Fibroblast of mammary gland (primary cell): ENCODE results near the gene FAM169A.
"Not testable (repeated sequence)": the region's sequence is repeated elsewhere in the genome, so short reads cannot be mapped to it uniquely, and the experiment has no call there.

ENCODE experiments used
- DNase-seq: peaks from one replicate; pipeline ENCODE4 v3.0.0-alpha.2; 2010; ENCODE audit warnings: low read depth
- H3K4me3 ChIP-seq: 2 replicates; pipeline ENCODE4 v1.5.1; 2011; ENCODE audit warnings: low read depth, mild to moderate bottlenecking, low read length, moderate library complexity; ENCODE audit not compliant: control insufficient read depth
- TF ChIP-seq, protein P1 (sequence below): conservative IDR thresholded peaks from 2 replicates; pipeline ENCODE4 v1.5.1; 2011; ENCODE audit warnings: low read depth, low read length, inconsistent platforms; ENCODE audit not compliant: control insufficient read depth, insufficient read depth

The FAM169A gene

DNA sequence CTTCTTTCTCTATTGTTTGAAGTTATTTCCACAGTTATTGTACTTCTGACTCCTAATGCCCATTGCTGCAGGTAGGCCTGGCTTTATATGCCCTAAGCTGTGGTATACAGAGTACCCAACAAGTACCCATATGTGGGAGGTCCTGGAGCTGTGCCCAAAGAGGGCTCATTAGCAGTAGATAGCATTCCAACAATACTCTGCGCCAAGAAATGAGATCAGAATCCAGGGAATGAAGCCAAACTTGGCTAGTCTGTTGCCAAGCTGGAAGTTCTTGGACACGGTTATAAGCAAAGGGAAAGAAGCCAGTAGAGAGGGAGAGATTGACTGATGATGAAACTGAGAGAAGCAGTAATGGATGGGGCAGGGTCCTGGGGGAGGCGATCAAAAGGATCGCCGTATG lies 29.7 kb upstream of the FAM169A start:
- peak; percentile 80 for DNase-seq
- TF ChIP-seq, protein P1, sequence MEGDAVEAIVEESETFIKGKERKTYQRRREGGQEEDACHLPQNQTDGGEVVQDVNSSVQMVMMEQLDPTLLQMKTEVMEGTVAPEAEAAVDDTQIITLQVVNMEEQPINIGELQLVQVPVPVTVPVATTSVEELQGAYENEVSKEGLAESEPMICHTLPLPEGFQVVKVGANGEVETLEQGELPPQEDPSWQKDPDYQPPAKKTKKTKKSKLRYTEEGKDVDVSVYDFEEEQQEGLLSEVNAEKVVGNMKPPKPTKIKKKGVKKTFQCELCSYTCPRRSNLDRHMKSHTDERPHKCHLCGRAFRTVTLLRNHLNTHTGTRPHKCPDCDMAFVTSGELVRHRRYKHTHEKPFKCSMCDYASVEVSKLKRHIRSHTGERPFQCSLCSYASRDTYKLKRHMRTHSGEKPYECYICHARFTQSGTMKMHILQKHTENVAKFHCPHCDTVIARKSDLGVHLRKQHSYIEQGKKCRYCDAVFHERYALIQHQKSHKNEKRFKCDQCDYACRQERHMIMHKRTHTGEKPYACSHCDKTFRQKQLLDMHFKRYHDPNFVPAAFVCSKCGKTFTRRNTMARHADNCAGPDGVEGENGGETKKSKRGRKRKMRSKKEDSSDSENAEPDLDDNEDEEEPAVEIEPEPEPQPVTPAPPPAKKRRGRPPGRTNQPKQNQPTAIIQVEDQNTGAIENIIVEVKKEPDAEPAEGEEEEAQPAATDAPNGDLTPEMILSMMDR = no peak
- no peak overlapping the region for H3K4me3 ChIP-seq

DNA sequence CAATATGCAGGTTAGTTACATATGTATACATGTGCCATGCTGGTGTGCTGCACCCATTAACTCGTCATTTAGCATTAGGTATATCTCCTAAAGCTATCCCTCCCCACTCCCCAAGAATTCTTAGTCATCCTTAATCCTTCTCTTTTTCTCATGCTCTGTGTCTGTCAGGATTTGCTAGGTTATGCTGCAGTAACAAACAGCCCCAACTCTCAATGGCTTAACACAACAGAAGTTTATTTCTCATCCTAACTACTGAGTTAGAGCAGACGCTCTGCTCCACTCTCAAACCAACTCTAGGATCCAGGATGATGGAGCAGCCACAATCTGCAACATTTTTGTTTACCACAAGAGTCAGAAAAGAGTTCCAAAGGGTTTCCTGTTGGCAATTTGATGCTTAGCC lies 28.2 kb upstream of the FAM169A start:
- DNase-seq = no peak
- TF ChIP-seq, protein P1 = no peak
- no peak overlapping the region for H3K4me3 ChIP-seq

DNA sequence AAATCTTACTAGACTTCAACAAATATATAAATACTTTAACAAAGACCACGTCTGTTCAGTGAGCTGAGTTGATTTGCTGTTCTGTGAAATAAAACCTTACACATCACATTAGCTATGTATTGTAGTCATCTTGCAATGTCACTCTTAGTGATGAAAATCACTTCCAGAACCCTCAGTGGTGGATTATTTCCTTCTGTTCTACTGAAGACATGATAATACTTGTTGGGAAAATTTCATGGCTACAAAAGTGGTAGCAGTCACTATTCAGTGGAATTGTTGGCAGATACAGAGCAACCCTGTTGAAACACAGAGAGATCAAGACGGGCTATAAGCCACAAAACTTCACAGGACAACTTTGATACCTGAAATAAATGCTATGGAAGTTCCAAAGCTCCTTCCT lies 26.7 kb upstream of the FAM169A start:
- no peak overlapping the region for H3K4me3 ChIP-seq
- DNase-seq = no peak
- TF ChIP-seq, protein P1 = no peak

DNA sequence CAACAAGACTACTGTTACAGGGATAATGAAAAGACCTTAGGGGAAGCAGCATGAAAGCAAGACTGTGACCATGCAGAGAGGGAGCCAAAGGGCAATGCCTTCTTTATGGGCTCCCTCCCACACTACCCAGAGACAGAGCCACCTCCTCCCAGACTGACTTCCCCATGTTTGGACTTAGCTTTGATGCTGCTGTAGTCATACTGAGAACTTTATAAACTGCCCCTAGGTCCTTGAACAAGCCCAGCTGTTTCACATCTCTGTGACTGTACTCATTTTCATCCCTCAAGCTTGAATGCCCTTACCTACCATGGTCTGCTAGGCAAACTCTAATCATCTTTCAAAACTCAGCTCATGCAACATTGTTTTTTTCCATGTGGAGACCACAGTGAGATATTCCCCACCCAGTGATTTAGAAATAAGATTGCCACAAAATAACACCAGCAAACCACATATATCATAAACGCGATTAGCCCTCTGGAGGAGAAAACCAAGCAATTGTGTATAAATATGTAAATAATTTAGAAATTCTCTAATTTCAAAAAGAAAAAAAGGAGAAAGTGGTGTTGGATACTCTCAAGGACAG lies 23.4 kb upstream of the FAM169A start:
- TF ChIP-seq, protein P1 = no peak
- DNase-seq = no peak
- no peak overlapping the region for H3K4me3 ChIP-seq

DNA sequence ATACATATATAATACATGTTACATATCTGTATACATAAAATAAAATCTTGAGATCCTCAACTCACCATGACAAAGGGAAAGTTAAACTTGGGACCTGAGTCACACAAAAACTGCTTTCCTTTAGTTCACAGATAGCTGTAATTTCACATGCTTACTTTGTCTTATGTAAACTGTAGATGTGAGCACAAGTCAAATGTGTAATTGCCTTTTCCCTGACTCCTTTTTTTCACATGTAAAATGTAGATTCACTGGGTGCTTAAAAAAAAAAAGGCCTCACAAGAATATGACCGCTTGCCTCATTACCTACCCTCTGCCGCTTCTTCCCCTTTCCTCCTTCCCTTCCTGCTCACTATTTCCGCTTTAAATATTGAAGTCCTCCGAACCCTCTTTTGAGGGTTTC lies 21.9 kb upstream of the FAM169A start:
- no peak for DNase-seq
- H3K4me3 ChIP-seq = no peak overlapping the region
- TF ChIP-seq, protein P1 = no peak

DNA sequence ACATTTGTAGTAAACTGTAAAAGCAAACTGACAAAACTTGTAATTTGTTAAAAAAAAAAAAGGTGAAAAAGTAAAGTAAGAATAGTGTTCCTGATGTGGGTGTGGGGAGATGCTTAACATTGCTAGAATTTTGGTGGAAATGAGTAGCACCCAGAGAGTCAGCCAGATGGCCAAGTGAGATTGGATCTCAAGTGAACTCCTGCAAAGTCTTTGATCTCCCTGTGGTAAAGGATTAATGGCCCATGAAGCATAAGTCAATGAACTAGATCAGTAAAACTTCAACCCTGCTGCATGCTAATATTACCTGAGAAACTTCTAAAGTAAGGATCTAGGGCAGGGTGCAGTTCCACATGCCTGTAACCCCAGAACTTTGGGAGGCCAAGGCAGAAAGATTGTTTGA lies 19.0 kb upstream of the FAM169A start:
- no peak for DNase-seq
- no peak overlapping the region for H3K4me3 ChIP-seq

DNA sequence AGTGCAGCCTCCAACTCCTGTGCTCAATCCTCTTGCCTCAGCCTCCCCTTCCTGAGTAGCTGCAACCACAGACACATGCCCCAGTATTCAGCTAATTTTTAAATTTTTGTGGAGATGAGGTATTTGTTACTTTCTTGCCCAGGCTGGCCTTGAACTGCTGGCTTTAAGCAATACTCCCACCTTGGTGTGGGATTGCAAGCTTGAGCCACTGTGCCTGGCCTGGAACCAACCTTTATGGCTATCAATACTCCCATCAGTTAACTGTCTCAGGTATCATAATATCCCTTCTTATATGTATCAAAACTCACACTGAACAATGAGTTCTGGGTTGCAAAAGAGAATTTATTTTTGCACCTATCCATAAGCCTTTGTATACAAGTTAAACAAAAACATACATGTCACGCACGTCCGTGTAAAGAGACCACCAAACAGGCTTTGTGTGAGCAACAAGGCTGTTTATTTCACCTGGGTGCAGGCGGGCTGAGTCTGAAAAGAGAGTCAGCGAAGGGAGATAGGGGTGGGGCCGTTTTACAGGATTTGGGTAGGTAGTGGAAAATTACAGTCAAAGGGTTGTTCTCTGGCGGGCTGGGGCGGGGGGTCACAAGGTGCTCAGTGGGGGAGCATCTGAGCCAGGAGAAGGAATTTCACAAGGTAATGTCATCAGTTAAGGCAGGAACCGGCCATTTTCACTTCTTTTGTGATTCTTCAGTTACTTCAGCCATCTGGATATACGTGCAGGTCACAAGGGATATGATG lies 16.4 kb upstream of the FAM169A start:
- not testable (repeated sequence) for H3K4me3 ChIP-seq, DNase-seq

More for the DNA sequence above, 19.0 kb upstream of the FAM169A start:
- TF ChIP-seq, protein P1 = no peak
